Lung (tissue), 12 donors: Measurements from ENCODE around the gene CHRNB4. TPM values are rescaled to one million over a fixed set of nuclear protein-coding genes. Genes with fewer than 3 reads are reported as not detected.

Source experiments
- ATAC-seq: fragments of 200-7000 bp; cut with Tn5 transposase; one replicate; pipeline ENCODE4 v1.9.1; 2020; ENCODE audit warnings: moderate number of reproducible peaks; ENCODE audit not compliant: insufficient read depth, low FRiP score
- DNase-seq, 3 donors: peaks; one replicate each; pipeline ENCODE4 v3.0.0-alpha.2; 2013 to 2017
- H3K27ac ChIP-seq, 2 donors: one replicate each; pipeline ENCODE4 v1.5.1; 2013; ENCODE audit warnings: mild to moderate bottlenecking in 2 of 2, moderate library complexity in 2 of 2, control low read depth in 1 of 2, inconsistent platforms in 1 of 2, low read depth in 1 of 2, low read length in 1 of 2
- H3K27me3 ChIP-seq, 3 donors: one replicate each; pipeline ENCODE4 v1.5.1; 2013; ENCODE audit warnings: low read length in 2 of 3; ENCODE audit not compliant: control insufficient read depth in 3 of 3, insufficient read depth in 3 of 3
- H3K36me3 ChIP-seq, 4 donors: one replicate each; pipeline ENCODE4 v1.5.1; 2013; ENCODE audit warnings: low read length in 4 of 4, mild to moderate bottlenecking in 1 of 4, moderate library complexity in 1 of 4; ENCODE audit not compliant: control insufficient read depth in 4 of 4, insufficient read depth in 4 of 4
- H3K4me1 ChIP-seq, 5 donors: one replicate each; pipeline ENCODE4 v1.5.1; 2013; ENCODE audit warnings: low read length in 5 of 5, mild to moderate bottlenecking in 2 of 5, moderate library complexity in 1 of 5; ENCODE audit not compliant: control insufficient read depth in 5 of 5, insufficient read depth in 5 of 5
- H3K4me3 ChIP-seq: one replicate; pipeline ENCODE4 v1.5.1; 2013; ENCODE audit warnings: mild to moderate bottlenecking, control low read depth, moderate library complexity
- H3K9ac ChIP-seq, 2 donors: one replicate each; pipeline ENCODE4 v1.5.1; 2013; ENCODE audit warnings: low read length in 2 of 2, control low read depth in 1 of 2; ENCODE audit not compliant: insufficient read depth in 1 of 2
- H3K9me3 ChIP-seq, 4 donors: one replicate each; pipeline ENCODE4 v1.5.1; 2013; ENCODE audit warnings: low read length in 3 of 4, mild to moderate bottlenecking in 1 of 4, moderate library complexity in 1 of 4; ENCODE audit not compliant: control insufficient read depth in 4 of 4, insufficient read depth in 3 of 4
- CTCF ChIP-seq: IDR thresholded peaks from 2 replicates; pipeline ENCODE4 v1.5.1; 2012; ENCODE audit warnings: mild to moderate bottlenecking; ENCODE audit errors: control extremely low read depth, extremely low read depth
- WGBS, 2 donors: extraction: QIAGEN DNeasy Blood & Tissue Kit; methylation state at CpG; one replicate each; pipeline ENCODE4 v1.1.7; 2013; 5-methylcytosine and 5-hydroxymethylcytosine counted together
- polyA plus RNA-seq, 2 donors: library from polyadenylated mRNA; stranded (reverse); fragments of 200-250 nt; gene quantifications; one replicate each; pipeline ENCODE4 v1.2.1, GENCODE V29; 2013
- total RNA-seq, 2 donors: library from RNA; depleted of rRNA in 1 of 2; stranded (reverse); fragments of >200 nt in 1 of 2; gene quantifications; one replicate each; pipeline ENCODE4 v1.2.1, GENCODE V29; 2014 to 2021
- donor health status: control.
- donor health status: control.
- donor health status: Bipolar disorder and iron deficiency.
- donor health status: healthy.
- donor health status: DM: yes; HTN: yes; CAD: no.

The CHRNB4 gene
- total and polyA plus RNA-seq, 4 donors = 0.05 TPM; not detected in 3

GRCh38 chr15:78679089-78679511 lies 38.1 kb upstream of the CHRNB4 start:
- H3K9ac ChIP-seq = no peak overlapping the region
- TF ChIP-seq CTCF = no peak
- 79 to 89% methylated on average over 3 of the region's 3 CpGs for WGBS, 2 donors
- no peaks in the 10 kb centered on the region for H3K27me3 ChIP-seq
- no peak for DNase-seq
- H3K36me3 ChIP-seq = no peaks in the 10 kb centered on the region
- no peak overlapping the region for H3K4me3 ChIP-seq
- no peak for ATAC-seq
- H3K27ac ChIP-seq = no peak overlapping the region
- H3K9me3 ChIP-seq = peaks cover 0 to 1% (median 0%) of the 10 kb centered on the region in 4 donors
- no peaks in the 10 kb centered on the region for H3K4me1 ChIP-seq

- Histone ChIP-seq H3K9ac (no peak overlapping the region), H3K36me3 (no peaks in the 10 kb centered on the region), H3K27me3 (no peaks in the 10 kb centered on the region), H3K4me1 (peaks cover 0 to 10% (median 0%) of the 10 kb centered on the region in 5 donors), H3K9me3 (peaks cover 0 to 2% (median 0%) of the 10 kb centered on the region in 4 donors), H3K27ac (no peak overlapping the region), H3K4me3 (no peak overlapping the region)
- WGBS, 2 donors = 92% methylated on average over 12 of the region's 12 CpGs
- no peak for TF ChIP-seq CTCF
- DNase-seq (no peak), ATAC-seq (no peak)
Observed at GRCh38 chr15:78676424-78677110, 35.6 kb upstream of the CHRNB4 start.

- Histone ChIP-seq H3K4me3 (no peak overlapping the region), H3K27me3 (no peaks in the 10 kb centered on the region), H3K27ac (no peak overlapping the region), H3K9ac (no peak overlapping the region), H3K36me3 (no peaks in the 10 kb centered on the region), H3K9me3 (peaks cover 0 to 2% (median 0%) of the 10 kb centered on the region in 4 donors), H3K4me1 (peaks cover 0 to 11% (median 3%) of the 10 kb centered on the region in 5 donors)
- TF ChIP-seq CTCF = no peak
- no peak for ATAC-seq
- WGBS, 2 donors = 92 to 94% methylated on average over 11 of the region's 11 CpGs
- no peak for DNase-seq
Observed at GRCh38 chr15:78675617-78676360, 34.8 kb upstream of the CHRNB4 start.
